IMR-90 (cell line): ENCODE measurements around the gene CTNNA1.

Source experiments
- BHLHE40 ChIP-seq: fragments of 150-350 bp; IDR thresholded peaks from 2 replicates; pipeline ENCODE4 v1.6.1; 2016; ENCODE audit warnings: mild to moderate bottlenecking, low read depth, low read length
- CTCF ChIP-seq: conservative IDR thresholded peaks from 2 replicates; pipeline ENCODE4 v1.5.1; 2012; ENCODE audit warnings: mild to moderate bottlenecking, low read depth, low read length, improper control_type of control experiment
- MAZ ChIP-seq: IDR thresholded peaks from 2 replicates; pipeline ENCODE4 v1.6.1; 2012; ENCODE audit warnings: low read depth, mild to moderate bottlenecking, low read length, improper control_type of control experiment, moderate library complexity, borderline replicate concordance
- MXI1 ChIP-seq: IDR thresholded peaks from 2 replicates; pipeline ENCODE4 v1.6.1; 2012; ENCODE audit warnings: low read depth, mild to moderate bottlenecking, low read length, moderate library complexity, borderline replicate concordance
- NFE2L2 ChIP-seq: fragments of 150-350 bp; IDR thresholded peaks from 2 replicates; pipeline ENCODE4 v1.6.1; 2016; ENCODE audit warnings: low read depth, mild to moderate bottlenecking, low read length
- POLR2A ChIP-seq: IDR thresholded peaks from 2 replicates; pipeline ENCODE4 v1.6.1; 2012; ENCODE audit warnings: mild to moderate bottlenecking, low read depth, low read length
- RAD21 ChIP-seq: IDR thresholded peaks from 2 replicates; pipeline ENCODE4 v1.6.1; 2012; ENCODE audit warnings: low read length, improper control_type of control experiment
- SMC3 ChIP-seq: fragments of 150-350 bp; IDR thresholded peaks from 2 replicates; pipeline ENCODE4 v1.6.1; 2016; ENCODE audit warnings: low read depth, mild to moderate bottlenecking, antibody characterized with exemption, low read length, moderate library complexity

- TF ChIP-seq NFE2L2 (no peak), SMC3 (no peak), RAD21 (no peak), POLR2A (no peak), CTCF (no peak), MXI1 (no peak), BHLHE40 (no peak), MAZ (no peak)
These were observed 201.2 kb downstream of the CTNNA1 start for GRCh38 chr5:138954257-138955012.
